Sciatic nerve (tissue), 2 donors: ENCODE results near the gene AGA. TPM values are rescaled to one million over a fixed set of nuclear protein-coding genes. Genes with fewer than 3 reads are reported as not detected.

ENCODE experiments used
- ATAC-seq: fragments of 200-7000 bp; cut with Tn5 transposase; one replicate; pipeline ENCODE4 v1.9.1; 2020; ENCODE audit warnings: mild to moderate bottlenecking, moderate library complexity
- DNase-seq: peaks from one replicate; pipeline ENCODE4 v3.0.0-alpha.2; 2020; ENCODE audit warnings: low spot score
- intact Hi-C: fragments of 100-400 bp; cut with DNase I; formaldehyde crosslinking; loops from one replicate; pipeline ENCODE4 v1.14.2; 2022
- total RNA-seq: library from RNA; stranded (reverse); fragmentation: NEBNext Ultra II Directional; extraction: Animal tissue kit (Norgen Biotek cat#: 25700); gene quantifications from one replicate; pipeline ENCODE4 v1.2.1, GENCODE V29; 2021
- donor health status: DM: no; HTN: no; CAD: no.
- donor health status: DM: no; HTN: no; CAD: no.

Gene AGA
- total RNA-seq, 1 donor from 2014 or later: 11.3 TPM

DNA sequence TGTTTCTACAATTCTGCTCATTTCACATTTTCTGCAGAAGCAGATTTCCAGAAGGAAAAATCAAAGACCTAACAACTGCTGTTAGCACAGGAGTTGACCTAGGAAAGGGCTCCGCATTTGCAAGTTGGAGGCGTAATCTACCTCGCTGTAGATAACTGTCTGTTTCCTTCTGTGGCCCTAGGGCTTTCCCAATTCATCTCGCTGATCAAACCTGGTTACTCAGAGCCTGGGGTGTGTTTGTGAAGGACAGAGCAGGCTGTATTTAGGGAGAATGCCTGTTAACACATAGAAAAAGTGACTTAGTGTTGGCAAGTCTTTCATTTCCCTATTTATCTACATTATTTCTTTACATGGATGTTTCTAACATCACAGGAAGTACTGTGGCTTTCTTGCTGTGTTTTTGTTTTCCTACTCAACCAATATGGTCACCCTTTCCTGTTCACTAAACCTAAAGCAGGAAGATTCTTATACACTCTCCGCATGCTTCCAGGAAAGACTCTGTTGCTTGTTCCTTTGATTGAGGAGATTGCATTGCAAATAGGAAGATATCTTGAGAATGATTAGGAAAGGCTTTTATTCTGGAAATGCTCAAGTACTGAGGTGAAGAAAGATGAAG, 40.5 kb downstream of the AGA start:
- intact Hi-C loops: no loop called here
- DNase-seq (no peak), ATAC-seq (no peak)

DNA sequence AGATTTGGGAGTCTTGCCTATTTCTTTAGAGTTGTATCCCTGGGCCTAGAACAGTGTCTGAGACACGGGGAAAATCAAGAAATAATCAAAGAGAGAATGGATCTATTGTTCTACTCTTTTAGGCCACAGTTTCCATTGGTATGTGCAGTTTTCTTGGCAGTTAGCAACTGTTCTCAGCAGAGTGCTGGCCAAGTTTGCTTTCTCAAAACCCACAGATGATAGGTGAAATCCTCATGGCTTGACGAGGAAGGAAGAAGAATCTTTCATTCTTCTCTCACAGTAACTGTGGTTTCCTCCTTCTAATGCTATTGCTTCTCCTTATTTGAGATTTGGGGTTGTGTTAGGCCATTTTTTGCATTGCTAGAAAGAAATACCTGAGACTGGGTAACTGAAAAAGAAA, 42.2 kb downstream of the AGA start:
- intact Hi-C loops: no loop called here
- ATAC-seq (no peak), DNase-seq (no peak)

DNA sequence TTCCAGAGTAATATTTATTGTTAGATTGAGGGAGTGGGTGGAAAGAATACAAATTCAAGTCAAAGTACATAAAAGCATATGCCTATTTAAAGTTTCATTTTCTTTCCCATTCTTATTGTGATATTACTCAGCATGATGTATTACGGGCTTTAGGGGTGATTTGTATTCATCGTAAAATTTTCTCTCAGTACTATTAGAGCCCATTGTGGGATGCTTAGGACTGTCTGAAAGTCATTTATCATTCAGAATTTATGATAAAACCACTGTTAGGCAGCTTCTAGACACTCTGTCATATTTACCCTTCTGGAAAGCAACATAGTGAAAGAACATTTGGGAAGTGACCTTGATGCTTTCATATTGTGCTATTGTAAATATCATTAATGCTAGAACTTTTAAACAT, 45.9 kb downstream of the AGA start:
- intact Hi-C loops: no loop called here
- DNase-seq (no peak), ATAC-seq (no peak)

DNA sequence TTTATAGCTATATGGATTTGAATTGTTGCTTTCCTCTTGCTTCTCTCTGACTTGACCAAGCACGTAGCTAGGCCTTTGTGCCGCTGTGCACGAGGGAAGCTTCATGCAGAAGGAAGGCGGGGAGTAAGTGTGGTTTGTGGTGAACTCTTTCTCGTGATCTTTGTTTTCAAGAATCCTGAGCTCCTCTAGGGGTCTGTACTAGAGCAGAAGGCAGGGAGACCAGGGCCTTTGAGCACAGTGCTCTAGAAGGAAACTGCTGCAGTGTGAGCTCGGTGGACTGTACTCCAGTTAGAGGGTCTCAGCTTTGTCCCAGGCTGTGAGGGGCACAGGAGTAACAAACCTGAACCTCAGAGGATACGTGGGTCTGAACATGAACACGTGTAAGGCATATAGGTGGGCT, 49.0 kb downstream of the AGA start:
- ATAC-seq (no peak), DNase-seq (no peak)
- intact Hi-C loops: no loop called here

DNA sequence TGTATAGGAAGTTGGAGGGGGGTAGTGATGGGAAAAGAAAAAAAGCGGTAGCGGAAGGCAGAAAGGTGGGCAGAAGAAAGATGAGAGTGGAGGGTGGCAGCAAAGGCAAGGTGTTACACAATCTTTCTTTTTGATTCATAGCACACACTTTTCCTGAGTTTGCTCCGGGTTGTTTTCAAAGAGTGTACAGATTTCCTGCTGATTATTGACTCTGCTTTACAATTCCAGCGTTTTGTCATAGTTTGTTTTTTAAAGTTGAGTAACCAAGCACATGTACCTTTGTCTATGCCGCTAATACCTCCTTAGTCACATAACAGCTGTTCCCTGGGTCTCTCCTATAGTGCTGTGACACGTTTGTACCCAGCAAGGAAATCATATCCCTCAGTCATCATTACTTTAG, 50.3 kb downstream of the AGA start:
- intact Hi-C loops: no loop called here
- ATAC-seq: no peak

DNA sequence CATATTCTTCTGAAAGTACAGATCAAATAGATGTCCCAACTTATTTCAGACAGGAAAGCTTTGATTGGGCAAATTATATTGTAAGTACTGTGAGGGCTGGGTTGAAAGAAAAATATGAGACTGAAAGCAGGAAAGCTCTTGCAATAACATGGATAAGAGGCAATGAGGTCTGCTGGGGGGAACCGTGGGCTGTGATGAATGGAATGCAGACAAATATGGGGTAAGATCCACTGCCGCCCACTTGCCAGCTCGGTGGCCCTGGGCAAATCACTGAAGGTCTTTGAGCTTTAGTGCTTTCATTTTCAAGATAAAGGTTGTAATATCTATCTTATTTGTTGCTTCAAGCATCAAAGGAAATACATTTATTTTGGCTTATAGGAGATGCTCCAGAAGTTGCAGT, 51.0 kb downstream of the AGA start:
- ATAC-seq: no peak
- intact Hi-C loops: no loop called here
- no peak for DNase-seq

More for the DNA sequence above, 50.3 kb downstream of the AGA start:
- no peak for DNase-seq

DNA sequence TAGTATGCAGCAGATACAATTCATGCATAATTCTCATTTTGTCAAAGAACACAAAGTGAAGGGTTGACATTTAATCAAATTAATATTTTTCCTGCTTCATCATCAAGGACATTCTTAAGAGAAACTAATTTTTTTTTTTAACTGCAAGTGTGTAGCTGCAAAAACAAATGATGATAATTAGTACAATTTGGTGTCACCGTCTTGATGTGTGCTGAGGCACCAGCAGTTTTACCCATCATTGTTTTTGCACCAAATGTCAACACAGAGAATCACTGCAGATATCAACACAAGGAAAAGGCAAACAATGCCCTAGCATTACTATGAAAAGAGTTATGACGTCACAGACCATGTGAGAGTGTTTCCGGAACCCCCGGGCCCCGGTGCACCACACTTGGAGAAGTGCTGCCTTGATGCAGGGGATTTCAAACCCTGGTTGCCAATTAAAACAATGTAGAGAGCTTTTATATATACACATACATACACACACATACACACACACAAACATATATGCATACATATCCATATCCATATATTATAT, 55.9 kb downstream of the AGA start:
- ATAC-seq (no peak), DNase-seq (no peak)
- intact Hi-C loops: no loop called here

DNA sequence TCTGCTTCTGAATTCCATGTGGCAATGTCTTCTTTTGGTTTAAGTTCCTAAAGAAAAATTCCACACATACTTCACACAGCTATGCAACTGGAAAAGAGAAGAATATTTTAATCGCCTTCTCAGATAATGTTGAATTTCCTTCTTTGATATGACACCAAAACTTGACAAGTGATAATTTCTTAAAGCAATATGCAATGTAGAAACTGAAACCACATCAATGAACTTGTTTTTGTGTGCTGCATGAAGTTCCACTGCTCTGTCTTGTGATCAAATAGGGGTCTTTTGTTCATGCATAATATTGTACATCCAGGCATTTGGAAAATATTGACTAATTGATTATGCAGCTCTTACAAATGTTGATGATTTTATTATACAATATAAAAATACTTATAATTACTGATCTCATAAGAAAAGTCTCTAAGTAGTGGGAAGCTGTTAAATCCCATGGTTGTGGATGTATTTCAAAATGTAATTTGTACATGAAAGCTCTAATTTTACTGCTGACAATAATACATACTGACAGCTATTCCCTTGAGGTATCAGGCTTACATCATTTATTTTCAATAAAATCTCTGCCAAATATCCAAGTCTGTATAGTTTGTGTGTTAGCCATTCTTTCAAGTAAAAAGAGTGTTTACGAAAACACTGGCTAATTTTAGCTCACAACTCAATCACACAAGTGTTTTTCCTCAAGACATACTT, 56.5 kb downstream of the AGA start:
- intact Hi-C loops: no loop called here
- no peak for DNase-seq
- ATAC-seq: no peak

DNA sequence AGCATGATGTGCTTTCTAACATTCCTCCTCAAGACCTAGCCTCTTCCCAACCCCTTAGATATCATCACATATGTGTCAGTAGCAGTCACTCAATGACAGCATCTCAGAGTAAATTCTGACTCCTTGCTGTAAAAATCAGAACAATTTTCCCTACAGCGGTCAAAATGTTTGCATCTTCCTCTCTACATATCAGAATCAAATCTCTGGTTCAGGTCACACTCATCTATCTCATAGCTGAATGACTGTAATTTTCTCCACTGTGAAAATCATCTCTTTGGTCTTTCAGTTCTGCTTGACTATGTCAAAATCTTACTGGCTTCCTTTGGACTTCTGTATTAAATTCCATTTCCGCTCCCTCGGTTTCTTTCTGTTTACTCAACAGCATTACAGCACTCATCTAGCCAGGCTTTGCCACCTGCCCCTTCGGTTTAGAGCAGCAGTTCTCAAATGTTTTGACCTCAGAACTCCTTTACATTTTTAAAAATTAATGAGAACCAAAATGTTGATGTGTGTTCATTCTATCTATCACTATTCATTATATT, 57.3 kb downstream of the AGA start:
- intact Hi-C loops: no loop called here
- DNase-seq (no peak), ATAC-seq (no peak)

DNA sequence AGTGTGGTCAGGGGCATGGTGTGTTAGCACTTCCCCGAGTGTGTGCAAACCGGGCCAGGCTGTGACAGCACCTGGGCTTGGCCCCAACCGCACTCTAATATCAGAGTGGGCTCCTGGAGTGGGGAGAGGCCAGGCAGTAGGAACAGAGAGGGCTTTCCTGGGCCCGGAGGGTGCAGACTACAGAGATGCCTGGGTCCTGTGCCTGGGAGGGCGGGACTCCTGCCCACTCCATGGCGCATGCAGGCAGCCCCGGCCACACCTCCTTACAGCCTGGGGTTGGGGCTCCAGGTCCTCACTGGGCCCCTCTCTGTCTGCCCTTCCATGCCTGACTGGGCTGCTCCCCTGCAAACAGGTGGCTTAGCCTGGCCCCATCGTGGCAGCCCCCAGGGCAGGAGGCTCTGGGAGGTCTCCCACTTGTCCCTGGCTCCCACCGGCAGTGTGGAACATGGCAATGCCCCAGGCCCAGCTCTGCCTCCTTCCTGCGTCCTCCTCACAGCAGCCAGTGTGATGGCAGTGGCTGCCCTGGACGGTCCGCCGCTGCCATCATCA, 60.4 kb downstream of the AGA start:
- DNase-seq (no peak), ATAC-seq (peak; percentile 20)
- intact Hi-C loops: no loop called here

Other genes with a start within 250 kb of the AGA start
- 0.67 TPM for gene NEIL3, start 132.6 kb downstream of the AGA start, total RNA-seq